AG04450 (cell line): ENCODE results near the gene KRT71. TPM values are rescaled to one million over a fixed set of nuclear protein-coding genes. Genes with fewer than 3 reads are reported as not detected.

Experiments used
- CTCF ChIA-PET: fragments of 300-600, 350-600 bp; formaldehyde crosslinking; extraction: SDS; loops from one replicate; lab custom pipeline; 2022; ENCODE audit warnings: antibody characterized with exemption, inconsistent platforms; lab: Charles Lee
- POLR2A ChIA-PET: fragments of 350-600 bp; formaldehyde crosslinking; extraction: SDS; loops from one replicate; lab custom pipeline; 2021; ENCODE audit warnings: antibody characterized with exemption, inconsistent platforms; lab: Yijun Ruan, JAX
- DNase-seq: peaks from one replicate; pipeline ENCODE4 v3.0.0-alpha.2; 2011; ENCODE audit warnings: low read depth, low spot score
- H3K27ac ChIP-seq: one replicate; pipeline ENCODE4 v1.5.1; 2012; ENCODE audit warnings: low read depth, low read length, control low read depth
- H3K27me3 ChIP-seq: one replicate; pipeline ENCODE4 v1.6.0; 2012; ENCODE audit warnings: low read length; ENCODE audit not compliant: control insufficient read depth, insufficient read depth
- H3K4me3 ChIP-seq: 2 replicates; pipeline ENCODE4 v1.5.1; 2011; ENCODE audit warnings: mild to moderate bottlenecking, low read depth, low read length, control low read depth
- H3K9me3 ChIP-seq: 2 replicates; pipeline ENCODE4 v1.5.1; 2012; ENCODE audit warnings: low read length; ENCODE audit not compliant: control insufficient read depth, insufficient read depth
- CTCF ChIP-seq: IDR thresholded peaks from 2 replicates; pipeline ENCODE4 v1.5.1; 2011; ENCODE audit warnings: low read depth, low read length, control low read depth, inconsistent platforms
- polyA plus RNA-seq: library from polyadenylated mRNA; depleted of rRNA; stranded (reverse); fragments of >200 nt; gene quantifications from 2 replicates; pipeline ENCODE4 v1.2.3, GENCODE V29; 2011

The KRT71 gene
- polyA plus RNA-seq, 1 experiment = not detected

- ChIA-PET POLR2A (no interaction called here), CTCF (no interaction called here)
- Histone ChIP-seq H3K27me3 (peaks cover 18% of the 10 kb centered on the region), H3K4me3 (no peak overlapping the region), H3K9me3 (no peaks in the 10 kb centered on the region), H3K27ac (no peak overlapping the region)
- DNase-seq = no peak
- no peak for TF ChIP-seq CTCF
Observed at GRCh38 chr12:52529417-52529816, 23.5 kb downstream of the KRT71 start.

- DNase-seq = no peak
- H3K27me3 ChIP-seq = peaks cover 16% of the 10 kb centered on the region
- H3K4me3 ChIP-seq = no peak overlapping the region
- no peak overlapping the region for H3K27ac ChIP-seq
- CTCF ChIA-PET = no interaction called here
- POLR2A ChIA-PET = no interaction called here
- H3K9me3 ChIP-seq = no peaks in the 10 kb centered on the region
- no peak for TF ChIP-seq CTCF
Observed at GRCh38 chr12:52528641-52529143, 24.3 kb downstream of the KRT71 start.

GRCh38 chr12:52527121-52527800 is 25.7 kb downstream of the KRT71 start:
- no peak for DNase-seq
- TF ChIP-seq CTCF = no peak
- Histone ChIP-seq H3K4me3 (no peak overlapping the region), H3K27me3 (peaks cover 14% of the 10 kb centered on the region), H3K27ac (no peak overlapping the region), H3K9me3 (no peaks in the 10 kb centered on the region)
- POLR2A ChIA-PET = no interaction called here
- CTCF ChIA-PET = no interaction called here

GRCh38 chr12:52526511-52526951 is 26.4 kb downstream of the KRT71 start:
- no peak overlapping the region for H3K27ac ChIP-seq
- H3K9me3 ChIP-seq = no peaks in the 10 kb centered on the region
- ChIA-PET POLR2A (no interaction called here), CTCF (no interaction called here)
- peaks cover 17% of the 10 kb centered on the region for H3K27me3 ChIP-seq
- no peak overlapping the region for H3K4me3 ChIP-seq
- DNase-seq = no peak
- no peak for TF ChIP-seq CTCF

GRCh38 chr12:52525661-52526499 is 27.1 kb downstream of the KRT71 start:
- CTCF ChIA-PET = no interaction called here
- Histone ChIP-seq H3K4me3 (no peak overlapping the region), H3K9me3 (no peaks in the 10 kb centered on the region), H3K27ac (no peak overlapping the region), H3K27me3 (peaks cover 12% of the 10 kb centered on the region)
- no peak for DNase-seq
- POLR2A ChIA-PET = no interaction called here
- TF ChIP-seq CTCF = no peak
